IPS-NIHi7 (cell line): Measurements from ENCODE around the gene LRRC7.
"Not testable (repeated sequence)": the region's sequence is repeated elsewhere in the genome, so short reads cannot be mapped to it uniquely, and the experiment has no call there.

ENCODE experiments used
- DNase-seq: peaks from one replicate; pipeline ENCODE4 v3.0.0; 2012; ENCODE audit warnings: mixed read lengths; ENCODE audit errors: extremely low spot score

LRRC7 gene

GRCh38 chr1:70039485-70039884 is 471.8 kb downstream of the LRRC7 start:
- no peak for DNase-seq

GRCh38 chr1:70041317-70042045 is 473.8 kb downstream of the LRRC7 start:
- DNase-seq = no peak

GRCh38 chr1:70042090-70042731 is 474.5 kb downstream of the LRRC7 start:
- DNase-seq = no peak

DNA sequence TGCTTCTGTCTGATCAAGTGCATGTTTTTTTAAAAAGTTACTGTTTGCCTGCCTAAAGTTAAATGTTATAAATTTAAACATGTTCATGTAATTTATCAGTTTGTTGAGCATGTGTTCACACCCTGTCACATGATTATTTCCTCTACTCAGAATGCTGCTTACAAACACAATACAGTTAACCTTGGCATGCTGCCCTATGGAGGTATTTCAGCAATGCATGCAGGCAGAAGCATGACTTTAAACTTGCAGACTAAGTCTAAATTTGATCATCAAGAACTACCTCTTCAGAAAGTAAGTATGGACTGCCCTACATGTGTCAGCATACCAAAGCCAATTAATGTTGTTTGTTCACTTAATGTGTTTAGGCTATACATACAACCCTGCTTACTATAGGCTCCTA is 476.1 kb downstream of the LRRC7 start:
- no peak for DNase-seq

- no peak for DNase-seq
These were observed 477.1 kb downstream of the LRRC7 start for GRCh38 chr1:70044832-70045231.

DNA sequence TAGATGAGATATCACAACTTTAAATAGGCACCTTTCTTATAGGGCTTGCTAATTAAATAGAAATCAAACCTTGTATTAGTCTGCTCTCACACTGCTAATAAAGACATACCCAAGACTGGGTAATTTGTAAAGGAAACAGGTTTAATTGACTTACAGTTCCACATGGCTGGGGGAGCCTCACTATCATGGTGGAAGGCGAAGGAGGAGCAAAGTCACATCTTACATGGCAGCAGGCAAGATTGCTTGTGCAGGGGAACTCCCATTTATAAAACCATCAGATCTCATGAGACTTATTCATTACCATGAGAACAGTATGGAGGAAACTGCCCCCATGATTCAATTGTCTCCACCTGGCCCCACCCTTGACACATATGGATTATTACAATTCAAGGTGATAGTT is 477.9 kb downstream of the LRRC7 start:
- not testable (repeated sequence) for DNase-seq

DNA sequence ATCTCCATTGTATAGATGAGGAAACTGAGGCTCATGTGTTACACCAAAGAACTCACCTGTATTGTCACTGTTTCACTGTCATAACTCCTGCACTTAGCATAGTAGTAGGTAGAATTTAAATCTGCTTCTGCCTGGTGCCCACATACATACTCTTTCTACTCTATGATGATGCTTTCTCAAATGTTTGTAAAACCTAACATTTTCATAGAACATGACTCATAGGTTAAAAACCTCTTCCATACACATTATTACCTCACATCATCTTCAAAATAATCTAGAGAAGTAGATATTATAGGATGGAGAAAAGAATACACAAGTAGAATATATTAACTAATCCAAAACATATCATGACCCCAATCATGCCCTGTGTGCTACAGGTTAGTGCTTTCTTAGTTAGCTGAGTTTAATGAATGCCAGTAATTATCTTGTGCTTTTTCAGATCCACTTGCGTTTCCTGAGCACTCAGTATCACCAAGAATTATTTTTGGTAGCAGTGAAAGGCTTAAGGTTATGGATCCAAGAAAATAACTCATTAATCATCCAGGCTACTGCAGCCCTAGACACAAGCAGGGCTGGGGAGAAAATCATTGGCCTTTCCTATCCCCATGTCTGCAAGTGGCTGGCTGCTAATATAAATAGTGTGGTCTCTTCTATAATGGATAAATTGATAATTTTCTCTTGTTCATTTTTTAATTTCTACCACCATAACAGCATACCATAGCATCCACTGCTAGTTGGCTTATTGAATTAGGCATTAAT is 480.8 kb downstream of the LRRC7 start:
- no peak for DNase-seq

DNA sequence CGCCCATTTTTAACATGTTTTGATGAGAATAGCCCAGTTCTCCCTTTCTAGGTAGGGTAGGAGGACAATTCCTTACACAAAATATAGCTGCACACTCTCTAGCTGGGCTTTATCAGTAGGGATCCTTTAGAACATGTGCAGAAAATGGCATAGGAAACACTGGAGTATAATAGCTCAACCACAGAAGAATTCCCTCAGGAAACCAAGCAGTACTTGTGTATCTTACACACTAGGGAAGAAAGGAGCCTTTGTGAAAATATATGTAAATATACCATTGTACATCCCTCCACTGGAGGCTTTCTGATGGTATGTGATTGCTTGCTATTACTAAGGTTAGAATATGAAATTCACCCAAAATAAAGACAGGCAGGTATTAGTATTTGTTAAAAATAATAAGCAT is 484.2 kb downstream of the LRRC7 start:
- DNase-seq = no peak

DNA sequence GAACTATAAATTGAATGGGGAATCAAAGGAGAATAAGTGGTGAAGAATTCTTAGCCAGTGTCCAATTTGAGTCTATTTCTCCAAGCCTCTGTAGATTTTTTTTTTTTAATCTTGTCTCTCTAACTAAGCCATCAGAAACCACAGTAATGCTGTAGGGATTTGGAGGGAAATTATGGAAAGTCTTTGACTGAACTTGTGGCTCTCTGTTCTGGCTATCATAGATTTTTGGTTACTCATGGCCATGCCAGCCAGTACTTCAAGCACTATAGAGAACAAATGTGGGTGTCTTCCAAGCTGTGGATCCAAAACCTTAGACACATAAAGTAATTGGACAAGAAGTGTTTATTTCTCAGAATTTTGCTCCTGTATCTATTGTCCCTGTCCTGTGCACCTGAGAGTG is 489.8 kb downstream of the LRRC7 start:
- no peak for DNase-seq

DNA sequence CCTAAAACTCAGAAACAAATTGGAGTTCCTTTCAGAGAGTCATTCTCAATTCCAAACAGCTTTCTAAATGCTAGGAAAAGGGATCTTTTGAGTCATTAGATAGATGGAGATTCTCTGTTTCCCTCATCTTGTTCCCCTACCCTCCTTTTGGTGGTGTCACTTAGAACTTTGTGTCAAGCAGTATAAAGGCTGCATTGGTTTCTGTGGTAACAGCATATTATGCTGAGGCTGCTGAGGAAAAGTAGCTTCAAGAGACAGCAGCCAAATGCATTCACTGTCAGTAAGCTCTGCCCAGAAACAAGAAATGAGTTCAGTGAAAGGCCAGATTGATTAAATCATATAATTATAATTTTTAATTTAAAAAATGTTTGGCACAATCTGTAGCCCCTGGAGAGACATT is 493.5 kb downstream of the LRRC7 start:
- no peak for DNase-seq

GRCh38 chr1:70063861-70064260 is 496.1 kb downstream of the LRRC7 start:
- no peak for DNase-seq

DNA sequence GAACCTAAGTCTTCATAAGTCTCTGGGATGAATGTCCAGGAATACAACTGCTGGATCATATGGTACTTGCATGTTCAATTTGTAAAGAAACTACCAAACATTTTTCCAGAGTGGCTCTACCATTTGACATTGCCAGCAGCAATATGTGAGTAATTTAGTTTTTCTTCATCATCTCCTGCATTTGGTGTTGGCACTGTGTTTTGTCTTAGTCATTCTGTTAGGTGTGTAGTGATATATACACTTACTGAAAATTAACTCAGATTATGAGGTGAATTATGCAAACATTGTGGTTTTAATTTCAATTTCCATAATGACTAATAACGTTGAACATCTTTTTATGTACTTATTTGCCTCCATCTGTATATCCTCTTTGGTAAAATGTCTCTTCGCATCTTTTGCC is 499.0 kb downstream of the LRRC7 start:
- no peak for DNase-seq

DNA sequence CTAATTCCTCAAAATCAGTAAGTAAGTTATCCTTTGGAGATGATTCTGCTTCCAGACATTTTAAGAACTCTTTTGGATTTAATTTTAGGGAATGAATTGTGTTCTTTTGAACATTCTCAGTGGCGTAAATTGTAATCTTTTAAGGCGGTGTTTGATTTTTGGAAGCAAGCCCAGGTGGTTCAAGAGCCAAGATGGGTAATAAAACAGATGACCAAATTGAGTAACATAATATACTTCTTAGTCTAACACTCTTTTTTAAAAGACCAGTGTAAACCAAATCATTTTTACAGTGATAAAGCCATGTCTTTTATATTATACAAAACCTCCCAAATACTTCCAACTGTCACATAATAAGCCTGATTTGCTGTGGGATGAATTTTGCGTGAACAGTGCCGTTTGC is 503.9 kb downstream of the LRRC7 start:
- DNase-seq = no peak

DNA sequence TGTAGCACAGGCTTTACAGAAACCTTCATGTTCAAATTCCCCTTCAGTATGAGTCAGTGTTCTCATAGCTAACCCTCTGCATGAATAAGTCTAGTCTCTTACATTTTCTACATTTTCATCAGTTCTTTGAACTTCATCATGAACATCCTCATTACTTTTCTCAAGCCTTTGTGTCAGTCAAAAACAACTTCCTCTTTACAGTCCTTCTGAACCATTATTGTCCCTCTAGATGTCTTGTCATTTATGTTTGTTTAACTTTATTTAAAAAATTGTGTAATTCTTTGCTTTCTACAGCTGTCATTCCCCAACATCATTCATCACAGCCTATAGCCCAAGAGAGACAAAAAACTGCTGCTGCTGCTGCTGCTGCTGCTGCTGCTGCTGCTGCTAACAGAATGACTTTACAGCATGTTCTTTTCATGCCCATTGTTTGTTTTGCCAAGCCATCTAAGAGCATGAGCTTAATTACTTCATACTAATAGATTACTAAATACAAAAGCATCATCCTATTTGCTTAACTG is 504.6 kb downstream of the LRRC7 start:
- no peak for DNase-seq

- DNase-seq = no peak
These were observed 508.0 kb downstream of the LRRC7 start for GRCh38 chr1:70075761-70076160.

- DNase-seq = no peak
These were observed 509.3 kb downstream of the LRRC7 start for GRCh38 chr1:70077066-70077465.

DNA sequence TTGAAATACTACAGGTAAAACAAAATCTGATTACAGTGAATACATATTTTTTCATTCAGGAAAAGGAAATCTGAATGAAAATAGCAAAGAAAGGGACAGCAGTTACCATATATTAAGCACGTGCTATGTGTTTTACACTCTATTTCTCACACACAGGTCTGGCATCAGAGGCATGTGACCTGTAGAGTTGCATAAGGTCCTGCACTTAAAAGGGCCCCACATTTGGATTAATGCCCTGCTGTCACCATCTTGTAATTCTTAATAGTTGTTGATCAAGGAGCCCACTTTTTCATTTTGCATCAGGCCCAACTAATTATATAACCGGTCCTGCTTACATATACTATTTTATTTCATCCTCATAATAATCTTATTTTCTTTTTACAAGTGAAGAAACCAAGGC is 511.8 kb downstream of the LRRC7 start:
- DNase-seq = no peak

GRCh38 chr1:70083519-70083918 is 515.8 kb downstream of the LRRC7 start:
- DNase-seq = no peak

- no peak for DNase-seq
These were observed 516.7 kb downstream of the LRRC7 start for GRCh38 chr1:70084314-70084915.

DNA sequence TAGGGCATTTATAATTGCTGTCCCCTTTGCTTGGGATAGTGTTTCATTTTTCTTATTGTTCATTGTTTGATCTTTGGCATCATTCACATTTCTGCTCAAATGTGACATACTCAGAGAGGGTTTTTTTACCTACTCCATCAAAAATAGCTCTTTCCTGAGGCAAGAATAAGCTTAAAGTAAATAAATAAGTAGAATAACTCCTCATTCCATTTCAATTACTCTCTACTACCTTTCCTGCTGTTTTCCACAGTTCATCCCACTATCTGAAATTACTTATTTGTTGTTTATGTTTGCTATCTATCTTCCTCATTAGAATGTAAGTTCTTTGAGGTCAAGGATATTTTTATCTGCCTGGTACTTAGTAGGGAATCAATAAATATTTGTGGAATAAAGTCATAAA is 517.8 kb downstream of the LRRC7 start:
- DNase-seq = no peak

- no peak for DNase-seq
These were observed 519.2 kb downstream of the LRRC7 start for GRCh38 chr1:70086897-70087296.

DNA sequence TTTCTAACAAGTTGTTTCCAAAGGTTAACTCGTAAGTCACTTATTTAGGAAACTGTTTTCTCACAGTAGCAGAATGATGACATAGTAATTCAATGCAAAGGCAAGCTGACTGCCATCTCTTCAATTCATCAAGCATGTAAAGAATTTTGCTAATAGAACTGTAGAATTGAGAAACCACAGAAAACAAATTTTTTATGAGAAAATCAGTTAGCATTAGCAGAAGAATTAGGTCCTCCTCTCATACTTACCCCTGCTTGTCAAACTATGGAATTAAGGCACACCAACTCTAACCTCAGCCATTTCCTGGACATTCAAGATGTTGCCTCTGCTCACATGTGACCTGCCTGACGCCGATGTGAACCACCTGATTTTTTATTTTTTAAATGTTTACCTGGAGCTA is 522.4 kb downstream of the LRRC7 start:
- no peak for DNase-seq
